NOMO-1 treated with DMSO at 0.1 percent for 48 hours (cell line): ENCODE data around the gene GPR55.
A peak's percentile ranks its signal among the peaks of the same experiment; 100 is the strongest.

ENCODE experiments used
- DNase-seq: peaks from one replicate; lab custom pipeline; 2025; ENCODE audit not compliant: unreplicated experiment; lab: John Stamatoyannopoulos, UW

Gene GPR55

DNA sequence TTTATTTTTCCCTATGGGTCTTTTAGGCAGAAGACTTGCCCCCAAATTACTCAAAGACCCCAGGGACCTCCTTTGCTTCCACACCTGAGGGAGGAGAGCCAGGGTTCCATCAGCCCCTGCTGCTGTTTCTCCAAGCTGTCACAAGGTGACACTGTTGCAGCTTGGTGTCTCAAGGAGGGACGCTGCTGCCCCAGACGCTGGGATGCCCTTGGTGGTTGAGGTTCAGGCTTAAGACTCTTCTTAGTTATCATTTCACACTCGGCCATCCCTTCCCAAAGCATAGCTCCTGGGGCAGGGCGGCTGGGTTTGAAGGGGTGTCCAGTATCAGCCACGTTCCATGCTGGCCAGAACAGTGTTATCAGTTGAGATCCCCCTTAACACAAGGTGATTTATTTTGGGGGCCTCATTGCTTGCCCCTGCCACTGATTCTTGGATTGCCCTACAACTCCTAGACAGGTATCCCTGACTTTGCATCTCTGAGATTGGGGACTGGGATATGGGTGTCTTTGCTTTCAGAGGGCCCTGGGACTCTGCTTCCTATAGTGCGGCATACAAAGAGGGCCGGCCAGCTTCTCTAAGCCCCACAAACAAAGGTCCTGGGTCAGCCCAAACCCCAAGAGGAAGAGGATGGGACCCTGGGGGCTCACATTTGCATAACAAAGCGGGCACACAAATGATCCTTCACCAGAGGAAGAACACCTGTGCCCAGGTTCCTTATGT lies 22.7 kb downstream of the GPR55 start:
- peak; percentile 59 for DNase-seq

DNA sequence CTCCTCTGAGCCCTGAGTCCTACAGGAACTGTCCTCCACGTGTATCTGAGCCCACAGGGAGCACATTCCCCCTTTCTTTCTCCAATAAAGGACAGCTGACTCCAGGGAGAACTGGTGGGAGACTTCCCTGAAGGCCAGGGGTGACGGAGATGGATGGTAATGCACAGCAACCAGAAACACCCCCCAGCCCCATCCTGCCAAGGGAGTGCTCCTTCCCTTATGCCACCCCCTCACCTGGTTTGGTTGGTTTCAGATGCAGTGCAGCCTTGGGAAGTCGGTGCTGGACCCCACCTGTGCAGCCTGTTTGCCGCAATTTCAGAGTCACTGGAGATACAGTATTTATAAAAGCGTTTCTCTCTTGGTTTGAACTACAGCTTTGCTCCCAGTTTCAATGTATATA lies 24.0 kb downstream of the GPR55 start:
- DNase-seq: no peak

GRCh38 chr2:230900336-230900995 lies 24.6 kb downstream of the GPR55 start:
- DNase-seq: no peak

GRCh38 chr2:230899786-230900185 lies 25.3 kb downstream of the GPR55 start:
- no peak for DNase-seq

DNA sequence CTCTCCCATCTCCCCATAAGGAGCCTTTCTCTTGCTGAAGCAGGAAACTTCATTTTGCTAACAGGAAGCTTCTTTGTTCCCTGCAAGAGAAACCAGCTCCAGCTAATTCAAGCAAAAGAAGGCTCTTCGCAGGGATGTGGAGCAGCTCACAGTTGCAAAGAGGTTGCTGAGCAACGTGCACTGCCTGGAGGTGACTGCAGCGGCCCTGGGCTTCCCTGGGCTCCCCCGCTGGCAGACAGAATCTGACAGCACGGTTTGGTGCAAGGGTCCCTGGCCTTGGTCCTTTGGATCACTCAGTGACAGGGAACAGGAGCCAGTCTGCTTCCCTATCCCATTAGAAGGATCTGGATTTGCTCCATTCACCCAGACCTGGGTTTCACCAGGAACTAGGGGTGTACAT lies 25.8 kb downstream of the GPR55 start:
- DNase-seq: no peak

GRCh38 chr2:230898713-230899091 lies 26.3 kb downstream of the GPR55 start:
- DNase-seq: no peak

DNA sequence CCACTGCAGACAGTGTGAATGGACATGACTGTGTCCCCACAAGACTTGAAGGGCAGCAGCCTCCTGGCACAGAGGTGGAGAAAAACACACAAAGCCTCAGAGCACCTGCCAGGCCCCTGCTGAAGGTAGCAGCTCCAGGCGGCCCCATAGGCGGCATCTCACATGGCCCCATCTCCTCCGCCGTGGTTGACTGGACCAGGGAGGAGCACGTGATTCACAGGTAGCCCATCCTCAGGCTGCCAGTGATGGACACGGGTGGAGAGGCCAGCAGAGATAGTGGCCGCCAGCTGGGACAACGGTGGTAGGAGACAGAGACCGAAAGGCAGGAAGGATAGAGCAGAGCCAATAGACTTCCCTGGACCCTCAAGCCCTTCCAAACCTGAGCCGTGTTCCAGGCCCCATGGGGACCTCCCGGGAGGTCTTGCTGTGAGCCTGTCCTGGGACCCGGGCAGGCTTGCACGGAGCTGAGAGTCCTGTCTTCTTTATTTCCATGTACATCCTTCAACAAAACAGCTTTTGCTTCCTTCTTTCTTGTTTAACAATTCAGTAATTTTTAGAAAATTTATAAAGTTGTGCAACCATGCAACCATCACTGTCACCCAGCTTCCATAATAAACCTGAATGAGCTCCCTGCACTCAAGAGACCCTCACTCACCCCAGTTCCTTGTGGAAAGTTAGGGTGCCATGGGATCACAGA lies 26.9 kb downstream of the GPR55 start:
- no peak for DNase-seq

DNA sequence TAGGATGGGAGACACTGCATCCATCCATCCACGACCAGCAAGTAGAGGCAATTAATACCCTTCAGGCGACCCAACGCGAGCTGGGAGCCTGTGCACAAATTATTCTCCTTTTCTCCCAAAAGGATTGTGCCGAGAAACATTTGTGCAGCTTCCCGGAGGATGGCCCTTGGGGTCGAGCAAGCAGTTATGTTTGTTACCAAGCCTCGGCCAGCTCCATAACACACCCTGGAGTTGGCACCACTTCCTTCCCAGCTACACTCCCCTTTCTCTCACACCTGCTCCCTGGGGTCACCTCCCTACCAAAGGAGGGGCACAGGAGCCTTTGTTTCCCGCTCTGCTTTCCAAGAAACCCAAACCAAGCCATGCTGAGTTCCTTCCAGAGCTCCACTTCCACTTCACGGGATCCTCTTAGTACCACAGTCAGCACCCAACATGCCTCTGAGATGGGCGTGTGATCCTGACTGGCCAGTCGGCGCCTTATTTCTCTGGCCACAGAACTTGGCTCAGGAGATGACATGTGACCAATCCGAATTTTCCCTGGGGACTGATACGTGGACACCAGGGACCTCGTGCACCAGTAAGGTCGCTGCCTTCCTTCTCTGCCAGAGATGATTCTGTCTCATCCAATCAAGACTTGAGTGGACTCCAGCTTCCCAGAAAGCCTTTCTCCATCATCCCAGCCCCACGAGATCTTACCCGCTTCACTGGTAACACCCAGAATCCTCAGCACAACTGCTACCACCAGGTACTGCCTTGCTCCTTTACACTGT lies 28.5 kb downstream of the GPR55 start:
- no peak for DNase-seq

- no peak for DNase-seq
These were observed 29.3 kb downstream of the GPR55 start for GRCh38 chr2:230895536-230896345.

DNA sequence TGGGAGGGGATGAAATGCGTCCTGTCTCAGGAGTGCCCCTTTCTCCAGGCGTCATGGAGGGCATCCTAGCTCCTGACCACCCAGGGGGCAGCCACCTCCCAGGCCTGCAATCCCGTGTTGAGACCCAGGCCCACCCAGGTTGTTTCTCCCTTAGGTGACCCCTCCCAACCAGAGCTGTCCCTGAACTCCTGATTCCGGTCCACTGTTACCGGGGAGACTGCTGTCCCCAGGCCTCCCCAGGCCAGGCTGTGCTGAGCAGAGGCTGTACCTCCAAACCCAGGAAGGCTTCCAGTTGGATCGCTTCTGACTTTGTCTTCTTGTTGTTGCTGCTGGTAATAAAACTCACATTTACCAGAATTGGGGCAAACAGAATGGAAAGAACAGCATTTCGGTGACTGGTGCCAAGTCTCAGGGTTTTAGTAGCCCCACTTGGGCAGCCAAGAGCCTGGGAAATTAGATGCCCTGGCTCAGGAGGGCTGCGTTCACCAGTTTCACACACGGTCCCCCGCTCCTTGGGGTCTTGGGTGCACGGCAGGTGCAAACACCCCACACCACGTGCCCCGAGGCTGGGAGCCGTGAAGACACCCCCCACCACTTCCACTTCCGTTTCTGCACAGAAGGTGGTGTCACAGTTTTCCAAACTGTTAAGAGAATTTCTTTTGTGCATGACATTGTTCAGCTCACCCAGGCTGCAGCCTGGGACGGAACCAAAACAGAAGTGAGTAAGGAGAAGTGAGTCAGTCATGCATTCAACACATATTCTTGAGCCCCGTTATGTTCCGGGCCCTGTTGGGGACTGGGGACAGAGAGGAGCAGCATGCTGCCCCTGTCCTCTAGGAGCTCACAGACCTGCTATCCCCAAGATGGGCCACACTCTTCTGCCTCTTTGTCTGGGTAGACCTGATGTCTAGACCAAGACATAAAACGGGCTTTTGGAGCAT lies 30.9 kb downstream of the GPR55 start:
- peak; percentile 20 for DNase-seq

DNA sequence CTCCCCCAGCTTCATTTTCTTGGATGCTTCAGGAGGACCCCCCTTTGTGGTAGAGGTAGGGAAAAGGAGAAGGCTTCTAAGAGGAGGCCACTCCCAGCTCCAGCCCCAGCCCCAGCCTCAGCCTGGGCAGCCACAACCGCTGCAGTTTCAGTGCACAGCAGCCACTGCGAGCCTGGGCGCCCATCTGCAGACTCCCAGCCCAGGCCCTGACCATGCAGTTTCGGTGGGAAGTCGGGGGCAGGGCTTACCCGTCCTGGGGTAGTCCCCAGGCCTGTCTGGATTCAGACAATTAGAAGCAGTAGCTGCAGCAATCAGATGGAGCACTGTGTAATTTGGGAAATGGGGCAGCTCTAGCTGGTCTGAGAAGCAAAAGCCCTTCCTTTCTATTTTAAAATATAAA lies 31.7 kb downstream of the GPR55 start:
- DNase-seq: no peak

GRCh38 chr2:230891509-230891908 lies 33.5 kb downstream of the GPR55 start:
- DNase-seq: no peak

- DNase-seq: no peak
These were observed 34.0 kb downstream of the GPR55 start for GRCh38 chr2:230891064-230891463.

- no peak for DNase-seq
These were observed 34.4 kb downstream of the GPR55 start for GRCh38 chr2:230890646-230891045.

- no peak for DNase-seq
These were observed 35.0 kb downstream of the GPR55 start for GRCh38 chr2:230889911-230890601.

DNA sequence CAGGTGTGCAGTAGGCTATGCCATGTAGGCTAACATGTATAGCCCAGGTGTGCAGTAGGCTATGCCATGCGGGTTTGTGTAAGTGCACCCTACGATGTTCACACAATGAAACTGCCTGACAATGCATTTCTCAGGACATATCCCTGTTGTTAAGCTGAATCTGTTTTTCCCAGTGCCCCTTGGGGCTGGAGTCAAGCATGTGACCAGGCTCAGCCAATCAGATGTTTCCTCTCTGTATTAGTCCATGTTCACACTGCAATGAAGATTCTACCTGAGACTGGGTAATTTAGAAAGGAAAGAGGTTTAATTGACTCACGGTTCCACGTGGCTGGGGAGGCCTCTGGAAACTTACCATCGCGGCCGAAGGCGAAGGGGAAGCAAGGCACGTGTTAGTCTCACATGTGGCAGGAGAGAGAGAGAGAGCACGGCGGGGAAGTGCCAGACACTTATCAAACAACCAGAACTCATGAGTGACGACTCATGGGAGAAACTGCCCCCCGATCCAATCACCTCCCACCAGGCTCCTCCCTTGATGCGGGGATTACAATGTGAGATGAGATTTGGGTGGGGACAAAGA lies 36.1 kb downstream of the GPR55 start:
- DNase-seq: no peak

DNA sequence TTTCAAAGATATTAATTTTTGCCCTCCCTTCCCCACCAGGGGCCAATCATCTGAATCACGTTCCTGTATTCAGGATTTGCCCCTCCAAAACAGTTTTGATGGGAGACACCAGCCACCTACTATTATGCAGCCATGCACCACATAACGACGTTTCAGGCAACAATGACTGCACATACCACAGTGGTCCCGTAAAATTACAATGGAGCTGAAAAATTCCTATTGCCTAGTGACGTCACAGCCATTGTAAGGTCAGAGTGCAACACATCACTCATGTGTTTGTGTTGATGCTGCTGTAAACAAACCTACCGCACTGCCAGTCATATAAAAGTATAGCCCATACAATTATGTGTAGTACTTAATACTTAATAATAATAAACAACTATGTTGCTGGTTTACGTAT lies 37.7 kb downstream of the GPR55 start:
- no peak for DNase-seq

DNA sequence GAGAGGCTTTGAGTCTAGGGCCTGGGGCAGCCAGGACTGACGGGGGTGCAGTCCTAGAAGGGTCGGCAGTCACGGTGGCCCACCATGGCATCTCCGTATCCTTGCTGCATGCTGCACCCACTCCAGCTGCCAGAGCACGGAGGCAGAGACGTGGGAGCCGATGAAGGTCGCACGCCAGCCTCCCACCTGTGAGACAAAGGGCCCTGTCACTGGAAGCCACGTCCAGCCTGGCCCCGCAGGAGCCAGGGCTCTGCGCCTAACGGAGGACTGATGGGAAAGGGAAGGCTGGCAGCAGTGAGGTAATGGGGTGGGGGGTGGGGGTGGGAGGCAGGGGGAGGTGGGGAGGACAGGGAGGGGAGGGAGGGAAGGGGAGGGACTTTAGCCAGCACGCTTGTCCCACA lies 38.4 kb downstream of the GPR55 start:
- no peak for DNase-seq

- DNase-seq: no peak
These were observed 38.8 kb downstream of the GPR55 start for GRCh38 chr2:230886206-230886605.
